GM12872 (cell line): ENCODE measurements around the gene SLC22A16.

ENCODE experiments used
- TF ChIP-seq, protein P1 (sequence below): IDR thresholded peaks from 3 replicates; pipeline ENCODE4 v1.5.1; 2011; ENCODE audit warnings: low read depth, mild to moderate bottlenecking, low read length, moderate library complexity; ENCODE audit not compliant: insufficient read depth

SLC22A16 gene

GRCh38 chr6:110440026-110440425 lies 36.4 kb downstream of the SLC22A16 start:
- TF ChIP-seq, protein P1, sequence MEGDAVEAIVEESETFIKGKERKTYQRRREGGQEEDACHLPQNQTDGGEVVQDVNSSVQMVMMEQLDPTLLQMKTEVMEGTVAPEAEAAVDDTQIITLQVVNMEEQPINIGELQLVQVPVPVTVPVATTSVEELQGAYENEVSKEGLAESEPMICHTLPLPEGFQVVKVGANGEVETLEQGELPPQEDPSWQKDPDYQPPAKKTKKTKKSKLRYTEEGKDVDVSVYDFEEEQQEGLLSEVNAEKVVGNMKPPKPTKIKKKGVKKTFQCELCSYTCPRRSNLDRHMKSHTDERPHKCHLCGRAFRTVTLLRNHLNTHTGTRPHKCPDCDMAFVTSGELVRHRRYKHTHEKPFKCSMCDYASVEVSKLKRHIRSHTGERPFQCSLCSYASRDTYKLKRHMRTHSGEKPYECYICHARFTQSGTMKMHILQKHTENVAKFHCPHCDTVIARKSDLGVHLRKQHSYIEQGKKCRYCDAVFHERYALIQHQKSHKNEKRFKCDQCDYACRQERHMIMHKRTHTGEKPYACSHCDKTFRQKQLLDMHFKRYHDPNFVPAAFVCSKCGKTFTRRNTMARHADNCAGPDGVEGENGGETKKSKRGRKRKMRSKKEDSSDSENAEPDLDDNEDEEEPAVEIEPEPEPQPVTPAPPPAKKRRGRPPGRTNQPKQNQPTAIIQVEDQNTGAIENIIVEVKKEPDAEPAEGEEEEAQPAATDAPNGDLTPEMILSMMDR, result no peak

GRCh38 chr6:110439356-110439755 lies 37.1 kb downstream of the SLC22A16 start:
- TF ChIP-seq, protein P1, result no peak

DNA sequence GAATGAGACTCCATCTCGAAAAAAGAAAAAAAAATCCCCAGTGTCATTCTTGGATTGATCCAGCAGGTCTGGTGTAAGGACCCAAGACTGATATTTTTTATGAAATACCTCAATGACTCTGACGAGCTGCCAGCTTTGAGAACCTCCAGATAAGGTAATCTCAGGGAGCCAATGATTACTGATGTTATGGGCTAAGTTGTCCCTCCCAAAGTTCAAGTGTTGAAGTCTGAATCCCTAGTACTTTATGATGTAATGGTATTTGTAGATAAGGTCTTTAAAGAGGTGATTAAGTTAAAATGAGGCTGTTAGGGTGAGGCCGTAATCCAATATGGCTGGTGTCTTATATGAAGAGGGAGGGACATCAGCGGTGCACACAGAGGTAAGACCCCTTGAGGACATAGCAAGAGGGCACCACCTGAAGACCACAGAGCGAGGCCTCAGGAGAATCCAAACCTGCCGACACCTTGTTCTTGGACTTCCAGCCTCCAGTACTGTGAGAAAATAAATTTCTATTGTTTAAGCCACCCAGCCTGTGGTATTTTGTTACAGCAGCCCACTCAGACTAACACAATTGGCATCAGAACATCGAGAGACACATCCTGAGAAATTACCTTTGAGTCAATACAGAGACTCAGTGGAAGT lies 41.3 kb downstream of the SLC22A16 start:
- TF ChIP-seq, protein P1, result no peak

DNA sequence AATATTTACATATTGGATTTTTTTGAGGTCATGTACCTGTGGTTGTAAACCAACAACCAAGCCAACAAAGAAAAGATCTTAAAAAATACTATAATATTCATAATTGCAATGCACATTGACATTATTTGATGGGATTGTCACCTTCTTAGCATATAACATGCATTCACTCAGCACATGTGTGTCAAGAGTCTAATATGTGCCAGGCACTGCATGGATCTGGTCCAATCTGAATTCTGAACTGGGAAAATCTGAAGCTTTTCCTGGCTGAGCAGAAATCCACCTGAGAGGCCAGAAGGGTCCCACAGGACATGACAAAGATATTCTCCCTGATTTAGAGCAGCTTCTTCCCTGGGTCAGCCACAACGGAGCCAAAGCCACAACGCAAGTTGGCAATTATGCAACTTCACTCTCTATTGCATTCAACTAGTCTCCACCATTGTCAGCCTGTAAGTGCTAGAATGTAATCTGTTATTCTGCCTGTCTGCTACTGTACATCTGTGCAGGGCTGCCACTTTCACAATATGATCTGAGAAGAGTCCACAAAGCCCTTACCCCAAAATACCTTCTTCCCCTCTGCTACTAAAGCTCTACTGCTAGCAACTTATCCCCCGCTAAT lies 44.0 kb downstream of the SLC22A16 start:
- TF ChIP-seq, protein P1, result no peak

DNA sequence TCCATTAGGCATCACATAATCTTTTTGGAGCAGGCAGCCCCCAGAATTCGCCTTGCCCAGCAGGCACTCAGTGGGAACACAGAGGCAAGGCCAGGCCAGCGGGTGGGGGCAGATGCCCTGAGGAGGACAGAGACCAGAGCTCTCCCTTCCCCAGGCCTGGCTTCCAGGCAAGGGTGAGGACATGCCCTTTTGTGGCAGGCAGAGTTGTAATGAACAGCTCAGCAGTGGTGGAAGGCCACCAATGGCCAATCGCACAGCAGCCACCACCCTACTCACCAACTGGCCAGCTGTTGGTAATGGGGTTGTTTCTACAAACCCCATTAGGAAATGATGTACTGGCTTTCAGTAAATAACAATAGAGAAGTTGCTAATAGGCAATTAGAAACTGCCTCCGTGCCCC lies 45.7 kb downstream of the SLC22A16 start:
- TF ChIP-seq, protein P1, result no peak

- TF ChIP-seq, protein P1, result no peak
Observed at GRCh38 chr6:110430236-110430635, 46.2 kb downstream of the SLC22A16 start.

- TF ChIP-seq, protein P1, result no peak
Observed at GRCh38 chr6:110428153-110428552, 48.3 kb downstream of the SLC22A16 start.
